ENCODE measurements around the gene ACYP2.

GRCh38 chr2:54330162-54330925, 214.9 kb downstream of the ACYP2 start:
- TF ChIP-seq TAF1 (IDR thresholded peaks at IDR 0.05; ENCODE audit: borderline replicate concordance, insufficient read depth, low read length) (no peak), REST (IDR thresholded peaks at IDR 0.05; ENCODE audit: insufficient read depth in 1 of 2, low read depth in 2 of 2, low read length in 2 of 2) (no peak)

All from PFSK-1 (cell line).